HEK293T (cell line): ENCODE results near the gene FAM72D.
"Not testable (repeated sequence)": the region's sequence is repeated elsewhere in the genome, so short reads cannot be mapped to it uniquely, and the experiment has no call there.

ENCODE experiments used
- HDGF ChIP-seq: fragments of 450-650 bp; IDR thresholded peaks from 2 replicates; pipeline ENCODE4 v1.6.1; 2017; ENCODE audit warnings: antibody characterized with exemption, borderline replicate concordance
- TARDBP ChIP-seq: fragments of 450-650 bp; IDR thresholded peaks from 2 replicates; pipeline ENCODE4 v1.6.1; 2016

- not testable (repeated sequence) for TF ChIP-seq HDGF, TARDBP
Observed at GRCh38 chr1:145155873-145156272, 60.1 kb downstream of the FAM72D start.
